Activated CD4-positive, alpha-beta T cell treated with anti-CD3 and anti-CD28 coated beads, Interleukin-2, Interleukin-6, amounts not matched to agents 100 ng/mL and 50 ng/mL, durations not matched to agents 16 hours and 8 hours (primary cell): ENCODE results near the gene SHANK1.
"Not testable (repeated sequence)": the region's sequence is repeated elsewhere in the genome, so short reads cannot be mapped to it uniquely, and the experiment has no call there.

Experiments
- DNase-seq: peaks from one replicate; pipeline ENCODE4 v3.0.0-alpha.2; 2020

SHANK1 gene

GRCh38 chr19:50632151-50632835 lies 87.3 kb downstream of the SHANK1 start:
- no peak for DNase-seq

- no peak for DNase-seq
Measured at GRCh38 chr19:50629801-50630200, 89.8 kb downstream of the SHANK1 start.

GRCh38 chr19:50629194-50629593 lies 90.4 kb downstream of the SHANK1 start:
- no peak for DNase-seq

GRCh38 chr19:50628551-50628950 lies 91.1 kb downstream of the SHANK1 start:
- no peak for DNase-seq

- no peak for DNase-seq
Measured at GRCh38 chr19:50628146-50628545, 91.5 kb downstream of the SHANK1 start.

DNA sequence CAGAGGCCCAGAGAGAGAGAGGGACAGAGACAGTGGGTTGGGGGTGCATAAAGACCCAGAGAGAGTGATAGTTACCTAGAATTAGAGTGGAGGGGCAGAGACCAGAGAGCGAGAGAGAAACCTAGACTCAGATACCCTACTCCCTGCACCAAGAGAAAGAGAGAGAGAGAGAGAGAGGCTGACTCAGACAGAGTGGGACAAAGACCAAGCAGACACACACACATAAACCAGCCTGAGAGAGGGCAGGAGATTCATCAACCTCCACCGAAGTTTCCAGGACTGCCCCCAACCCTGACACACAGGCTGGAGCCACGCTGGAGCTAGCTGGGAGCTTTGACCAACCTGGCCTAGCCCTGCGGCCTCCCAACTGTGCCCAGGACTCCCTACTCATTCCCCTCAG lies 92.8 kb downstream of the SHANK1 start:
- DNase-seq = no peak

DNA sequence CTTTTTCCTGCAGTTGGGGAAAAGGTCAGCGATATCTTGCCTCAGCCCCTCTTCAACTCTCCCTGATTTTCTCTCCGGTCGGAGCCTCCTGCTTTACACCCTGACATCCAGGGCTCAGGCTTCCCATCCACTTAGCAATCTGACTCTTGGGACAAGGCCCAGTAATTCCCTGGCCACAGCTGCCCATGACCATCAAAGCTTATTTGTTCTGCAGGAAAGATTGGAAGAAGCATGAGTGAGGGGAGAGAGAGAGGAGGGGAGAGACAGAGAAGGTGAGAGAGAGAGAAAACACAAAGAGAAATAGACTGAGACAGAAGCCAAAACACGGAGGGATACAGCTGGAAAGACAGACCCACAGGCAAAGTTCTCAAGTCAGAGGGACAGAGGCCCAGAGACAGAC lies 93.6 kb downstream of the SHANK1 start:
- no peak for DNase-seq

DNA sequence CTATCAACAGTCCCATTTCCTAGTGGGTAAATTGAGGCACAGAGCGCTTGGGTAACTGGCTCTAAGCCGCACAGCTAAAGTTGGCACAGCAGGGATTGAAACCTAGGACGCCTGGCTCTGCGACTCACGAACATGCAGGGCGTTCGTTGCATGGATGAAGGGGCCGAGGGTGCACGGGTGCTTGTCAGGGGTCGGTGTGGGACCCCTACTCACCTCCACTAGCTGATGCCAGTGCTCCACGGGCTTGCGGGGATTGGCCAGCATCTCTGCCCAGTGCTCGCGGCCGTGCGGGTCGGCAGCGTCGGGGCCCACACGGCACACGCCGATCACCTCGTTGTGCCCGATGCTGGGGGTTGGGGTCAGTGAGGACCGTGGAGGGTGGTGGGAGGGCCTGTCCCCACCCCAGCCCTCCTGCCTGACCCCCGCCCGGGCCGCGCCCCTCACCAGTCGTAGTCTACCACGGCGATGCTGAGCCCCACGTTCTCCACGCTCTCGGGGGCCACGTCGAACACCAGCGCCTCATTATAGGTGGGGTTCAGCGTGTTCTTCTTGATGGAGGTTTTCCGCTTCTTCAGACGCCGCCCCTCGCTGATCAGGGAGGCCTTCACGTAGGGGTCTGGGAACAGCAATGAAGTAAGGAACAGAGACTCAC lies 94.5 kb downstream of the SHANK1 start:
- DNase-seq = no peak

DNA sequence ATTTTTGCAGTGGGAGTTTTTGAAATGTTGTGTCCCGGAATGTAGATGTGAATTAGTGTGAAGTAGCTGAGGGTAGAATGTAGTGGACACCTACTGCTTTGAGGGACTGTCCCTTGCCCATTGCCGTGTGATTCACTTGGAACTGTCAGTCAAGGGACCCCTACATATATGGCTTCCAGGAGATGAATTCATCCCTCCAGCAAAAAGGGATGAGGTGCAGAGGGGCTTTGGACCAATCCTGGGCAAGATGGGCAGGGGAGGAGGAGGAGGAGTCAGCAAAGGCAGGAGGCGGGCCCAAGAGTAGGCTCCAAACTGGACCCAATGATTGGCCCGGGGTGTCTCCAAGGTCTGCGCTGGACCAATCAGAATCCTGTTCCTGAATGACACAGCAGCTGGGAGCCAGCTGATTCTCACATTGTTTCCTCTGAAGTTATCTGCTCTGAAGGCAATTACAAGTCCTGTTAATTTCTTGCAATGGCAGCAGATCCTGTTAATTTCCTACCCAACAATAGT lies 99.2 kb downstream of the SHANK1 start:
- not testable (repeated sequence) for DNase-seq

DNA sequence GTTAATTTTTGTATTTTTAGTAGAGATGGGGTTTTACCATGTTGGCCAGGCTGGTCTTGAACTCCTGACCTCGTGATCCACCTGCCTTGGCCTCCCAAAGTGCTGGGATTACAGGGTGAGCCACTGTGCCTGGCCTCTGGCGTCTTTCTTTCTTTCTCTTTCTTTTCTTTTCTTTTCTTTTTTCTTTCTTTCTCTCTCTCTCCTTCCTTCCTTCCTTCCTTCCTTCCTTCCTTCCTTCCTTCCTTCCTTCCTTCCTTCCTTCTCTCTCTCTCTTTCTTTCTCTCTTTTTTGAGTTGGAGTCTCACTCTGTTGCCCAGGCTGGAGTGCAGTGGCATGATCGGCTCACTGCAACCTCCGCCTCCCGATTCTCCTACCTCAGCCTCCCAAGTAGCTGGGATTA lies 100.4 kb downstream of the SHANK1 start:
- not testable (repeated sequence) for DNase-seq

GRCh38 chr19:50618379-50618778 lies 101.2 kb downstream of the SHANK1 start:
- not testable (repeated sequence) for DNase-seq

DNA sequence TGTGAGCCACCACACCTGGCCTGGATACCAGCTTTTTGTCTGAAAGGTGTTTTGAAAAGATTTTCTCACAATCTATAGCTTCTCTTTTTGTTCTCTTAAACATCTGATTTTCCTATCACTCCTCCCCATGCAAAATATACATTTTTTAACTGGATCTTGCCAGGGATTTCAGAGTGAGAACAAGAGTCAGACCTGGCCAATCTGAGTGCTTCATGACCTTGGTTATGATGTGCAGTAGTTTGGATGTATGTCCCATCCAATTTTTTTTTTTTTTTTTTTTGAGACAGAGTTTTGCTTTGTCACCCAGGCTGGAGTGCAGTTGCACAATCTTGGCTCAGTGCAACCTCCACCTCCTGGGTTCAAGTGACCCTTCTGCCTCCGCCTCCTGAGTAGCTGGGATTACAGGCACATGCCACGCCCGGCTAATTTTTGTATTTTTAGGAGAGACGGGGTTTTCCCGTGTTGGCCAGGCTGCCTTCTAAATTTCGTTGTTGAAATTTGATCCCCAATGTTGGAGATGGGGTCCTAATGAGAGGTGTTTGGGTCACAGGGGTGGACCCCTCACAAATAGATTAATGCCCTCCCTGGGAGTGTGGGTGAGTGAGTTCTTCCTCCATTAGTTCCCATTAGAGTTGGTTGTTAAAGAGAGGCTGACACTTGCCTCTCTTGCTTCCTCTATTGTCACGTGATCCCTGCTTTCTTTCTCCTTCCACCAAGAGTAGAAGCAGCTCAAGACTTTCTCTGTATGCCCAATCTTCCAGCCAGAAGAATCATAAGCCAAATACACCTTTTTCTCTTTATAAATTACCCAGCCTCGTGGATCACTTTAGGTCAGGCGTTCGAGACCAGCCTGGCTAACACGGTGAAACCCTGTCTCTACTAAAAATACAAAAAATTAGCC lies 106.8 kb downstream of the SHANK1 start:
- DNase-seq = not testable (repeated sequence)
